K562 (cell line): ENCODE data around the gene WBP1. TPM values are rescaled to one million over a fixed set of nuclear protein-coding genes. Genes with fewer than 3 reads are reported as not detected.

Experiments
- ATF1 ChIP-seq, 2 experiments: fragments of 450-650 bp in 1 of 2; IDR thresholded peaks; 2 replicates each; pipeline ENCODE4 v1.6.1; 2016; ENCODE audit warnings: missing compliant biosample characterization in 1 of 2, missing genetic modification characterization in 1 of 2
- CC2D1A ChIP-seq: fragments of 450-650 bp; IDR thresholded peaks from 2 replicates; pipeline ENCODE4 v1.6.1; 2017; ENCODE audit warnings: mild to moderate bottlenecking
- FOXK2 ChIP-seq, 2 experiments: fragments of 450-650 bp; IDR thresholded peaks in 1 of 2; conservative IDR thresholded peaks in 1 of 2; 2 replicates each; pipeline ENCODE4 v1.6.1; 2016; ENCODE audit warnings: low read depth in 2 of 2, mild to moderate bottlenecking in 1 of 2
- HIVEP1 ChIP-seq: fragments of 250-450 bp; sonication (Bioruptor Pico); IDR thresholded peaks from 2 replicates; pipeline ENCODE4 v1.4.0; 2020; ENCODE audit warnings: mild to moderate bottlenecking
- HLTF ChIP-seq: fragments of 450-650 bp; IDR thresholded peaks from 2 replicates; pipeline ENCODE4 v1.6.1; 2016
- HNRNPLL ChIP-seq: fragments of 200-400 bp; formaldehyde crosslinking; IDR thresholded peaks from 2 replicates; pipeline ENCODE4 v1.6.1; 2017; ENCODE audit warnings: low read length, low read depth, mild to moderate bottlenecking; ENCODE audit not compliant: poor library complexity, severe bottlenecking
- KDM5B ChIP-seq: fragments of 200-600 bp; sonication (generic); IDR thresholded peaks from 2 replicates; pipeline ENCODE4 v1.6.1; 2012; ENCODE audit warnings: low read depth, mild to moderate bottlenecking, moderate library complexity, low read length, control low read depth, inconsistent platforms; ENCODE audit not compliant: insufficient replicate concordance
- KLF6 ChIP-seq: fragments of 250-450 bp; sonication (Bioruptor Pico); IDR thresholded peaks from 2 replicates; pipeline ENCODE4 v1.4.0; 2020; ENCODE audit warnings: mild to moderate bottlenecking, moderate library complexity, borderline replicate concordance
- LEF1 ChIP-seq: fragments of 450-650 bp; IDR thresholded peaks from 2 replicates; pipeline ENCODE4 v1.6.1; 2016; ENCODE audit warnings: mild to moderate bottlenecking
- NR2C2 ChIP-seq, 2 experiments: fragments of 200-800 bp in 1 of 2; sonication (Bioruptor generic) in 1 of 2; sonication (generic) in 1 of 2; formaldehyde crosslinking in 1 of 2; IDR thresholded peaks; 2 replicates each; pipeline versions ENCODE4 v1.6.1 to v1.8.0; 2016 to 2022; ENCODE audit warnings: mild to moderate bottlenecking in 1 of 2, missing compliant biosample characterization in 1 of 2, missing genetic modification characterization in 1 of 2, missing genetic modification reagents in 1 of 2
- PHF8 ChIP-seq: fragments of 200-600 bp; sonication (generic); IDR thresholded peaks from 2 replicates; pipeline ENCODE4 v1.6.1; 2012; ENCODE audit warnings: mixed run types, mild to moderate bottlenecking, inconsistent platforms, low read length, moderate library complexity, borderline replicate concordance
- PTRF ChIP-seq: fragments of 450-650 bp; IDR thresholded peaks from 2 replicates; pipeline ENCODE4 v1.6.1; 2016; ENCODE audit warnings: mild to moderate bottlenecking, missing genetic modification characterization, missing compliant biosample characterization
- THAP12 ChIP-seq: fragments of 250-450 bp; sonication (Bioruptor Pico); IDR thresholded peaks from 2 replicates; pipeline ENCODE4 v1.9.0; 2021; ENCODE audit warnings: mild to moderate bottlenecking, inconsistent platforms
- ZBTB5 ChIP-seq: fragments of 450-650 bp; IDR thresholded peaks from 2 replicates; pipeline ENCODE4 v1.6.1; 2017; ENCODE audit warnings: antibody characterized with exemption
- ZNF75A ChIP-seq: fragments of 450-650 bp; formaldehyde crosslinking; IDR thresholded peaks from 2 replicates; pipeline ENCODE4 v1.4.0; 2020; ENCODE audit warnings: mild to moderate bottlenecking
- ZZZ3 ChIP-seq: fragments of 450-650 bp; IDR thresholded peaks from 2 replicates; pipeline ENCODE4 v1.6.1; 2016; ENCODE audit warnings: antibody characterized with exemption, mild to moderate bottlenecking, moderate library complexity
- polyA plus RNA-seq, 8 experiments: library from polyadenylated mRNA; depleted of rRNA in 4 of 8; stranded (reverse) in 5 of 8; unstranded in 3 of 8; fragments of >200 nt; fragmentation: Nextera tagmentation in 2 of 8; fragmentation: Illumina TruSeq in 1 of 8; extraction: Ambion mirVana in 2 of 8; extraction: Trizol in 1 of 8; gene quantifications; 2 replicates each; pipeline versions ENCODE4 v1.2.1 to v1.2.3, GENCODE V29; 2011 to 2014; ENCODE audit warnings: inconsistent platforms in 1 of 8, missing spikeins in 1 of 8
- total RNA-seq, 7 experiments: library from RNA; depleted of rRNA in 6 of 7; stranded (reverse); fragments of >200 nt in 6 of 7; fragmentation: Illumina TruSeq in 2 of 7; extraction: Trizol in 2 of 7; gene quantifications; 2 replicates each; pipeline versions ENCODE4 v1.2.1 to v1.2.3, GENCODE V29; 2011 to 2021; ENCODE audit warnings: low replicate concordance in 1 of 7
- TF ChIP-seq, protein P1 (sequence below): IDR thresholded peaks from 2 replicates; pipeline ENCODE4 v1.6.1; 2011; ENCODE audit warnings: borderline replicate concordance, low read depth, mild to moderate bottlenecking, moderate library complexity, low read length; ENCODE audit not compliant: insufficient read depth, poor library complexity, severe bottlenecking
- TF ChIP-seq, protein P2 (sequence below): fragments of 450-650 bp; IDR thresholded peaks from 2 replicates; pipeline ENCODE4 v1.6.1; 2014; ENCODE audit warnings: low read depth, mild to moderate bottlenecking, moderate library complexity, borderline replicate concordance

The WBP1 gene
- total and polyA plus RNA-seq, 9 of the 15 experiments (the other 6 are each of a cell fraction or from before 2014, with no cell fraction given): 1.9 to 27.7 (median 14.2) TPM

DNA sequence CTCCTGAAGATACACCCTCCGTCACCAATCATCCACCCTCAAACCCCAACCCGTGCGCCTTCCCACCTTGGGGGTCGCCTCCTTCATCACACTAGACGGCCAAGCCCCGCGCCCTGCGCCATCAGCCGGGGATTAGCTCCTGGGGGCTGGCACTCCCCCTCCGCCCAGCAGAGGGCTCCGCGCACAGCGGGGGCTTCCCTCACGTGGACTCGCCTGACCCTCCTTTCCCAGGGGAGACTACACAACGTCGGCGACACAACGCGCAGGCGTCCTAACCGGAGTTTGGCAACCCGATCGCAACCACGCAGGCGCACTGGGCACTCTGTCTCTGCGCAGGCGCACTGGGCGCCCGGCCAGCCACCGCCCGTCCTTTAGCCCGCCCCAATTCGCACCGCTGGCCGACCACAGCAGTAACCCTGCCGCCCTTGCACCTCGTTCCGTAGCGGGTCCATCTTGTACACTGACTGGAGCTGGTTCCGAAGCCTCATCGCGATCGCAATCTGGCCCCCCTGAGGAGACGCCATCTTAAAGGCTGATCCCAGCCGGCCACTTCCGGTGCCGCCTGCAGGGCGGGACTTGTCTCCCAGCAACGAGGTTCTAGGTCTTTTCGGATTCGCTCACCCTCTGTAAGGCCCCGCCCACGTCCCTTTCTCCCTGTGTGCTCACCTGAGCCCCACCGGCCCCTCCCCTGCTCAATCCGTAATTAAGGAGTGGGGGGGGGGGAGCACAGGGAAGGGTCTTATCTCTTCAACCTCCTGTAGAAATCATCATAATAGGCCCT, 49.1 kb downstream of the WBP1 start, which contains the start of gene PCGF1 (continued):
- TF ChIP-seq PHF8 (peak; percentile 88; the same call in 1 of the 2 replicates), HLTF (0 out of 2 replicates have a peak, but pooled peaks have one; percentile 50), LEF1 (0 out of 2 replicates have a peak, but pooled peaks have one; percentile 27), ZZZ3 (no peak), KLF6 (0 out of 2 replicates have a peak, but pooled peaks have one; percentile 2), PTRF (tag) (no peak), KDM5B (peak; percentile 59), ZNF75A (CRISPR knock-in tag) (no peak), CC2D1A (no peak), HIVEP1 (CRISPR knock-in tag) (0 out of 2 replicates have a peak, but pooled peaks have one; percentile 4), ZBTB5 (no peak), ATF1 (CRISPR knock-in tag; IDR thresholded peaks at IDR 0.05) (no peak), ATF1 (tag; IDR thresholded peaks at IDR 0.05) (peak; percentile 53), FOXK2 (conservative IDR thresholded peaks at IDR 0.05 in 1 of 2, IDR thresholded peaks at IDR 0.05 in 1 of 2; ENCODE audit: low read depth in 2 of 2) (peak; percentile 22 to 57; a peak in 2 of 4 replicates), NR2C2 (CRISPR knock-in tag; IDR thresholded peaks at IDR 0.05) (no peak), NR2C2 (tag; IDR thresholded peaks at IDR 0.05) (0 out of 2 replicates have a peak, but pooled peaks have one; percentile 9), HNRNPLL (no peak), THAP12 (CRISPR knock-in tag) (peak; percentile 40; the same call in 1 of the 2 replicates)
- TF ChIP-seq, protein P1, sequence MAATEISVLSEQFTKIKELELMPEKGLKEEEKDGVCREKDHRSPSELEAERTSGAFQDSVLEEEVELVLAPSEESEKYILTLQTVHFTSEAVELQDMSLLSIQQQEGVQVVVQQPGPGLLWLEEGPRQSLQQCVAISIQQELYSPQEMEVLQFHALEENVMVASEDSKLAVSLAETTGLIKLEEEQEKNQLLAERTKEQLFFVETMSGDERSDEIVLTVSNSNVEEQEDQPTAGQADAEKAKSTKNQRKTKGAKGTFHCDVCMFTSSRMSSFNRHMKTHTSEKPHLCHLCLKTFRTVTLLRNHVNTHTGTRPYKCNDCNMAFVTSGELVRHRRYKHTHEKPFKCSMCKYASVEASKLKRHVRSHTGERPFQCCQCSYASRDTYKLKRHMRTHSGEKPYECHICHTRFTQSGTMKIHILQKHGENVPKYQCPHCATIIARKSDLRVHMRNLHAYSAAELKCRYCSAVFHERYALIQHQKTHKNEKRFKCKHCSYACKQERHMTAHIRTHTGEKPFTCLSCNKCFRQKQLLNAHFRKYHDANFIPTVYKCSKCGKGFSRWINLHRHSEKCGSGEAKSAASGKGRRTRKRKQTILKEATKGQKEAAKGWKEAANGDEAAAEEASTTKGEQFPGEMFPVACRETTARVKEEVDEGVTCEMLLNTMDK: peak; percentile 88
- TF ChIP-seq, protein P2, sequence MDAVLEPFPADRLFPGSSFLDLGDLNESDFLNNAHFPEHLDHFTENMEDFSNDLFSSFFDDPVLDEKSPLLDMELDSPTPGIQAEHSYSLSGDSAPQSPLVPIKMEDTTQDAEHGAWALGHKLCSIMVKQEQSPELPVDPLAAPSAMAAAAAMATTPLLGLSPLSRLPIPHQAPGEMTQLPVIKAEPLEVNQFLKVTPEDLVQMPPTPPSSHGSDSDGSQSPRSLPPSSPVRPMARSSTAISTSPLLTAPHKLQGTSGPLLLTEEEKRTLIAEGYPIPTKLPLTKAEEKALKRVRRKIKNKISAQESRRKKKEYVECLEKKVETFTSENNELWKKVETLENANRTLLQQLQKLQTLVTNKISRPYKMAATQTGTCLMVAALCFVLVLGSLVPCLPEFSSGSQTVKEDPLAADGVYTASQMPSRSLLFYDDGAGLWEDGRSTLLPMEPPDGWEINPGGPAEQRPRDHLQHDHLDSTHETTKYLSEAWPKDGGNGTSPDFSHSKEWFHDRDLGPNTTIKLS: no peak; the same call in 1 of the 2 replicates
